H9 (cell line): ENCODE results near the gene MAML3. TPM values are rescaled to one million over a fixed set of nuclear protein-coding genes. Genes with fewer than 3 reads are reported as not detected.

Experiments used
- DNase-seq: peaks from one replicate; pipeline ENCODE4 v3.0.0-alpha.2; 2017
- H2AFZ ChIP-seq: one replicate; pipeline ENCODE4 v1.6.1; 2013; ENCODE audit warnings: mild to moderate bottlenecking, low read length, control low read depth, moderate library complexity
- H2AK5ac ChIP-seq: 2 replicates; pipeline ENCODE4 v1.6.1; 2013; ENCODE audit warnings: low read length, control low read depth, mixed read lengths; ENCODE audit not compliant: insufficient read length
- H2BK120ac ChIP-seq: one replicate; pipeline ENCODE4 v1.6.1; 2013; ENCODE audit warnings: low read depth, mild to moderate bottlenecking, low read length, control low read depth, inconsistent platforms; ENCODE audit not compliant: poor library complexity, severe bottlenecking
- H2BK12ac ChIP-seq: 2 replicates; pipeline ENCODE4 v1.6.1; 2013; ENCODE audit warnings: low read length, control low read depth, mixed read lengths, low read depth; ENCODE audit not compliant: insufficient read length
- H2BK15ac ChIP-seq: 2 replicates; pipeline ENCODE4 v1.6.1; 2013; ENCODE audit warnings: low read depth, low read length, control low read depth
- H2BK20ac ChIP-seq: one replicate; pipeline ENCODE4 v1.6.1; 2013; ENCODE audit warnings: low read depth, mild to moderate bottlenecking, low read length, control low read depth, inconsistent platforms; ENCODE audit not compliant: poor library complexity, severe bottlenecking
- H2BK5ac ChIP-seq: 2 replicates; pipeline ENCODE4 v1.6.1; 2013; ENCODE audit warnings: low read length, control low read depth, mixed read lengths; ENCODE audit not compliant: insufficient read length
- H3K14ac ChIP-seq: 2 replicates; pipeline ENCODE4 v1.6.1; 2013; ENCODE audit warnings: low read length, control low read depth; ENCODE audit not compliant: insufficient read depth
- H3K18ac ChIP-seq: 2 replicates; pipeline ENCODE4 v1.6.1; 2013; ENCODE audit warnings: low read depth, mild to moderate bottlenecking, mixed read lengths, low read length, control low read depth; ENCODE audit not compliant: insufficient read length
- H3K23ac ChIP-seq: 2 replicates; pipeline ENCODE4 v1.6.1; 2013; ENCODE audit warnings: low read length, control low read depth, mixed read lengths, low read depth; ENCODE audit not compliant: insufficient read length
- H3K23me2 ChIP-seq: 2 replicates; pipeline ENCODE4 v1.6.1; 2013; ENCODE audit warnings: low read depth, mild to moderate bottlenecking, mixed read lengths, low read length, control low read depth; ENCODE audit not compliant: insufficient read length, poor library complexity, severe bottlenecking
- H3K27ac ChIP-seq: 2 replicates; pipeline ENCODE4 v1.5.1; 2013; ENCODE audit warnings: low read length, control low read depth, mixed read lengths, low read depth; ENCODE audit not compliant: insufficient read length
- H3K27me3 ChIP-seq: 2 replicates; pipeline ENCODE4 v1.6.1; 2013; ENCODE audit warnings: low read length, control low read depth, inconsistent platforms; ENCODE audit not compliant: insufficient read depth
- H3K4ac ChIP-seq: 2 replicates; pipeline ENCODE4 v1.6.1; 2013; ENCODE audit warnings: low read depth, mild to moderate bottlenecking, control low read depth, inconsistent platforms, low read length, moderate library complexity
- H3K4me1 ChIP-seq: 2 replicates; pipeline ENCODE4 v1.6.1; 2013; ENCODE audit warnings: low read length, control low read depth, inconsistent platforms; ENCODE audit not compliant: insufficient read depth
- H3K4me2 ChIP-seq: 2 replicates; pipeline ENCODE4 v1.6.1; 2013; ENCODE audit warnings: low read length, control low read depth, mixed read lengths; ENCODE audit not compliant: insufficient read length, insufficient read depth
- H3K56ac ChIP-seq: 2 replicates; pipeline ENCODE4 v1.6.1; 2013; ENCODE audit warnings: low read depth, mild to moderate bottlenecking, mixed read lengths, low read length, control low read depth; ENCODE audit not compliant: insufficient read length
- H3K79me1 ChIP-seq: 2 replicates; pipeline ENCODE4 v1.6.1; 2013; ENCODE audit warnings: low read depth, mild to moderate bottlenecking, moderate library complexity, low read length, control low read depth, inconsistent platforms; ENCODE audit not compliant: insufficient read depth, poor library complexity, severe bottlenecking
- H3K79me2 ChIP-seq: 2 replicates; pipeline ENCODE4 v1.6.1; 2013; ENCODE audit warnings: low read length, control low read depth, inconsistent platforms; ENCODE audit not compliant: insufficient read depth
- H3K9ac ChIP-seq: 2 replicates; pipeline ENCODE4 v1.6.1; 2013; ENCODE audit warnings: low read length, control low read depth, mixed read lengths; ENCODE audit not compliant: insufficient read length; ENCODE audit errors: extremely low read depth
- H3K9me3 ChIP-seq: one replicate; pipeline ENCODE4 v1.6.1; 2013; ENCODE audit warnings: low read depth, low read length, inconsistent platforms; ENCODE audit not compliant: control insufficient read depth
- H3T11ph ChIP-seq: one replicate; pipeline ENCODE4 v1.6.1; 2013; ENCODE audit warnings: mild to moderate bottlenecking, low read length, control low read depth, inconsistent platforms
- H4K20me1 ChIP-seq: one replicate; pipeline ENCODE4 v1.6.1; 2013; ENCODE audit not compliant: control insufficient read depth, insufficient read length, insufficient read depth
- H4K5ac ChIP-seq: 2 replicates; pipeline ENCODE4 v1.6.1; 2013; ENCODE audit warnings: low read depth, mild to moderate bottlenecking, mixed read lengths, low read length, control low read depth; ENCODE audit not compliant: insufficient read length
- H4K8ac ChIP-seq: replicated peaks from 2 replicates; pipeline ENCODE4 v1.6.1; 2013; ENCODE audit warnings: low read length, control low read depth, mixed read lengths, low read depth; ENCODE audit not compliant: insufficient read length
- H4K91ac ChIP-seq: 2 replicates; pipeline ENCODE4 v1.6.1; 2013; ENCODE audit warnings: low read depth, mild to moderate bottlenecking, moderate library complexity, mixed read lengths, low read length, control low read depth; ENCODE audit not compliant: insufficient read length
- H3K27ac Mint-ChIP-seq, 3 experiments: 2 replicates in 2 of 3; 3 replicates in 1 of 3; pipeline ENCODE4 v1.8.0; 2020 to 2021; ENCODE audit warnings: mixed read lengths in 3 of 3, mild to moderate bottlenecking in 1 of 3, moderate library complexity in 1 of 3
- H3K27me3 Mint-ChIP-seq: 2 replicates; pipeline ENCODE4 v1.8.0; 2021; ENCODE audit warnings: low read depth, mild to moderate bottlenecking, moderate library complexity, mixed read lengths
- H3K36me3 Mint-ChIP-seq, 3 experiments: 2 replicates in 2 of 3; 3 replicates in 1 of 3; pipeline ENCODE4 v1.8.0; 2020 to 2021; ENCODE audit warnings: low read depth in 3 of 3, mixed read lengths in 3 of 3; ENCODE audit not compliant: insufficient read depth in 1 of 3
- H3K4me1 Mint-ChIP-seq, 2 experiments: 2 replicates each; pipeline ENCODE4 v1.8.0; 2020; ENCODE audit warnings: mixed read lengths in 2 of 2
- H3K4me3 Mint-ChIP-seq, 2 experiments: 2 replicates in 1 of 2; 3 replicates in 1 of 2; pipeline ENCODE4 v1.8.0; 2020 to 2021; ENCODE audit warnings: mild to moderate bottlenecking in 2 of 2, mixed read lengths in 2 of 2, moderate library complexity in 1 of 2
- H3K9me3 Mint-ChIP-seq, 2 experiments: 2 replicates in 1 of 2; 3 replicates in 1 of 2; pipeline ENCODE4 v1.8.0; 2020; ENCODE audit warnings: mild to moderate bottlenecking in 2 of 2, mixed read lengths in 2 of 2, moderate library complexity in 1 of 2
- CTCF ChIP-seq: fragments of 200-600 bp; sonication (generic); conservative IDR thresholded peaks from 3 replicates; pipeline ENCODE4 v1.8.0; 2021; ENCODE audit warnings: antibody characterized with exemption, mild to moderate bottlenecking
- WGBS: extraction: QIAGEN DNeasy Blood & Tissue Kit; methylation state at CpG from one replicate; pipeline ENCODE4 v1.1.7; 2013; ENCODE audit warnings: missing lambda C conversion rate, low lambda C conversion rate, mixed read lengths; ENCODE audit not compliant: insufficient read length; ENCODE audit errors: extremely low coverage; 5-methylcytosine and 5-hydroxymethylcytosine counted together
- total RNA-seq: library from RNA; stranded (reverse); gene quantifications from 2 replicates; pipeline ENCODE4 v1.2.1, GENCODE V29; 2021

Gene MAML3
- total RNA-seq, 1 experiment from 2014 or later, result 3.9 TPM

- no CpG with 5 or more reads among the region's 2 CpGs for WGBS
- peaks cover 5 to 8% of the 10 kb centered on the region in 2 experiments; a peak in 1 of 4 replicates for H3K4me1 Mint-ChIP-seq
These were observed 441.1 kb downstream of the MAML3 start for GRCh38 chr4:139712882-139713281.

More at GRCh38 chr4:139712882-139713281, 441.1 kb downstream of the MAML3 start:
- Histone ChIP-seq H3K79me2 (no peaks in the 10 kb centered on the region), H2BK120ac (no peak overlapping the region), H4K91ac (no peak overlapping the region), H3K27me3 (peaks cover 17% of the 10 kb centered on the region; the same call in 1 of the 2 replicates), H3K4me1 (no peaks in the 10 kb centered on the region), H3K79me1 (no peaks in the 10 kb centered on the region), H3K23ac (no peak overlapping the region), H3K4ac (no peak overlapping the region), H4K5ac (no peak overlapping the region), H4K8ac (no peak overlapping the region), H4K20me1 (no peaks in the 10 kb centered on the region), H3K23me2 (no peaks in the 10 kb centered on the region), H2AK5ac (no peak overlapping the region), H3K56ac (no peak overlapping the region), H3K9me3 (no peaks in the 10 kb centered on the region), H2BK12ac (no peak overlapping the region), H2BK20ac (no peak overlapping the region), H2AFZ (no peak overlapping the region), H3K18ac (no peak overlapping the region), H3K4me2 (no peak overlapping the region), H3K14ac (no peak overlapping the region), H3K9ac (no peak overlapping the region), H2BK5ac (no peak overlapping the region), H2BK15ac (no peak overlapping the region), H3T11ph (no peak overlapping the region), H3K27ac (no peak overlapping the region)
- DNase-seq, result no peak
- Mint-ChIP-seq H3K27ac (no peak overlapping the region), H3K4me3 (no peak overlapping the region), H3K9me3 (peaks cover 2 to 4% of the 10 kb centered on the region in 2 experiments), H3K27me3 (peaks cover 76% of the 10 kb centered on the region), H3K36me3 (peaks cover 1 to 2% (median 1%) of the 10 kb centered on the region in 3 experiments; a peak in 4 of 7 replicates)
- no peak for TF ChIP-seq CTCF
